ENCODE measurements around the gene BCL7A.
"Not testable (repeated sequence)": the region's sequence is repeated elsewhere in the genome, so short reads cannot be mapped to it uniquely, and the experiment has no call there.

Gene BCL7A

GRCh38 chr12:122021822-122022392 is at the start of gene BCL7A:
TSS of gene BCL7A (plus strand) at chr12:122021884. CDS start at chr12:122022092, 208 bp downstream.
- in situ Hi-C loops (cut with MboI; ENCODE audit: low pct_unique_long_range_greater_than_20kb, low sequenced_read_pairs) = no loop called here

GRCh38 chr12:121974026-121974985 is 47.4 kb upstream of the BCL7A start:
- in situ Hi-C loops (cut with MboI; ENCODE audit: low pct_unique_long_range_greater_than_20kb, low sequenced_read_pairs) = no loop called here
- peak; percentile 50 for DNase-seq

More at GRCh38 chr12:122021822-122022392, at the start of gene BCL7A:
- peak; percentile 93 for DNase-seq

- DNase-seq = no peak
- in situ Hi-C loops (cut with MboI; ENCODE audit: low pct_unique_long_range_greater_than_20kb, low sequenced_read_pairs) = no loop called here
Measured at GRCh38 chr12:121975021-121975420, 46.7 kb upstream of the BCL7A start.

- no peak for DNase-seq
- in situ Hi-C loops (cut with MboI; ENCODE audit: low pct_unique_long_range_greater_than_20kb, low sequenced_read_pairs) = no loop called here
Measured at GRCh38 chr12:121976950-121977349, 44.7 kb upstream of the BCL7A start.

GRCh38 chr12:121980191-121980891 is 41.3 kb upstream of the BCL7A start:
- DNase-seq = peak; percentile 43
- in situ Hi-C loops (cut with MboI; ENCODE audit: low pct_unique_long_range_greater_than_20kb, low sequenced_read_pairs) = no loop called here

GRCh38 chr12:121980892-121981272 is 40.8 kb upstream of the BCL7A start:
- DNase-seq = no peak
- in situ Hi-C loops (cut with MboI; ENCODE audit: low pct_unique_long_range_greater_than_20kb, low sequenced_read_pairs) = no loop called here

- DNase-seq = no peak
- in situ Hi-C loops (cut with MboI; ENCODE audit: low pct_unique_long_range_greater_than_20kb, low sequenced_read_pairs) = no loop called here
Measured at GRCh38 chr12:121981456-121981855, 40.2 kb upstream of the BCL7A start.

- in situ Hi-C loops (cut with MboI; ENCODE audit: low pct_unique_long_range_greater_than_20kb, low sequenced_read_pairs) = no loop called here
- DNase-seq = no peak
Measured at GRCh38 chr12:121982950-121983349, 38.7 kb upstream of the BCL7A start.

GRCh38 chr12:121983536-121984210 is 38.0 kb upstream of the BCL7A start:
- peak; percentile 11 for DNase-seq
- in situ Hi-C loops (cut with MboI; ENCODE audit: low pct_unique_long_range_greater_than_20kb, low sequenced_read_pairs) = no loop called here

GRCh38 chr12:121986489-121987245 is 35.0 kb upstream of the BCL7A start:
- DNase-seq = no peak
- in situ Hi-C loops (cut with MboI; ENCODE audit: low pct_unique_long_range_greater_than_20kb, low sequenced_read_pairs) = no loop called here

- in situ Hi-C loops (cut with MboI; ENCODE audit: low pct_unique_long_range_greater_than_20kb, low sequenced_read_pairs); DNase-seq: not testable (repeated sequence)
Measured at GRCh38 chr12:121988519-121988918, 33.2 kb upstream of the BCL7A start.

- DNase-seq = no peak
- in situ Hi-C loops (cut with MboI; ENCODE audit: low pct_unique_long_range_greater_than_20kb, low sequenced_read_pairs) = no loop called here
Measured at GRCh38 chr12:121989276-121990113, 32.2 kb upstream of the BCL7A start.

GRCh38 chr12:121990114-121990647 is 31.5 kb upstream of the BCL7A start:
- DNase-seq = no peak
- in situ Hi-C loops (cut with MboI; ENCODE audit: low pct_unique_long_range_greater_than_20kb, low sequenced_read_pairs) = no loop called here

- no peak for DNase-seq
- in situ Hi-C loops (cut with MboI; ENCODE audit: low pct_unique_long_range_greater_than_20kb, low sequenced_read_pairs) = no loop called here
Measured at GRCh38 chr12:121990692-121991603, 30.7 kb upstream of the BCL7A start.

- in situ Hi-C loops (cut with MboI; ENCODE audit: low pct_unique_long_range_greater_than_20kb, low sequenced_read_pairs) = no loop called here
- peak; percentile 60 for DNase-seq
Measured at GRCh38 chr12:121992059-121992879, 29.4 kb upstream of the BCL7A start.
